GM23338 (cell line): ENCODE data around the gene SPATS2. TPM values are rescaled to one million over a fixed set of nuclear protein-coding genes. Genes with fewer than 3 reads are reported as not detected.

Experiments
- ATAC-seq: fragments of 200-7000 bp; cut with Tn5 transposase; 3 replicates; pipeline ENCODE4 v1.9.1; 2020
- DNase-seq: peaks from one replicate; pipeline ENCODE4 v3.0.0-alpha.2; 2015; ENCODE audit warnings: low spot score
- H2AFZ ChIP-seq: fragments of 200-600 bp; sonication (generic); 2 replicates; pipeline ENCODE4 v1.8.0; 2016; ENCODE audit warnings: antibody characterized with exemption, mild to moderate bottlenecking, moderate library complexity
- H3F3A ChIP-seq: fragments of 200-600 bp; sonication (generic); replicated peaks from 2 replicates; pipeline ENCODE4 v1.8.0; 2017; ENCODE audit warnings: antibody characterized with exemption, mixed run types, low read depth
- H3K27ac ChIP-seq: fragments of 200-600 bp; sonication (generic); 2 replicates; pipeline ENCODE4 v1.6.1; 2016; ENCODE audit warnings: low read depth
- H3K27me3 ChIP-seq: fragments of 200-600 bp; sonication (generic); 2 replicates; pipeline ENCODE4 v1.8.0; 2016; ENCODE audit warnings: mild to moderate bottlenecking, mixed run types, moderate library complexity; ENCODE audit not compliant: insufficient read depth
- H3K36me3 ChIP-seq: fragments of 200-600 bp; sonication (generic); 2 replicates; pipeline ENCODE4 v1.8.0; 2016; ENCODE audit warnings: mild to moderate bottlenecking; ENCODE audit not compliant: insufficient read depth
- H3K4me1 ChIP-seq: fragments of 200-600 bp; sonication (generic); 2 replicates; pipeline ENCODE4 v1.8.0; 2016; ENCODE audit warnings: mild to moderate bottlenecking, moderate library complexity; ENCODE audit not compliant: insufficient read depth
- H3K4me2 ChIP-seq: fragments of 200-600 bp; sonication (generic); 2 replicates; pipeline ENCODE4 v1.7.1; 2017; ENCODE audit warnings: mixed run types
- H3K4me3 ChIP-seq: fragments of 200-600 bp; sonication (generic); 2 replicates; pipeline ENCODE4 v1.6.1; 2016; ENCODE audit warnings: mixed run types
- H3K79me2 ChIP-seq: fragments of 200-600 bp; sonication (generic); replicated peaks from 2 replicates; pipeline ENCODE4 v1.8.0; 2017; ENCODE audit warnings: mild to moderate bottlenecking; ENCODE audit not compliant: insufficient read depth
- H3K9me2 ChIP-seq: fragments of 200-600 bp; sonication (generic); 2 replicates; pipeline ENCODE4 v1.8.0; 2017; ENCODE audit not compliant: insufficient read depth
- H4K20me1 ChIP-seq: fragments of 200-600 bp; sonication (generic); replicated peaks from 2 replicates; pipeline ENCODE4 v1.8.0; 2017; ENCODE audit warnings: mild to moderate bottlenecking; ENCODE audit not compliant: insufficient read depth
- H3K27ac Mint-ChIP-seq: 2 replicates; pipeline ENCODE4 v1.8.0; 2020; ENCODE audit warnings: inconsistent platforms, mild to moderate bottlenecking, moderate library complexity, mixed read lengths
- H3K27me3 Mint-ChIP-seq: 3 replicates; pipeline ENCODE4 v1.8.0; 2022; ENCODE audit warnings: low read depth, mild to moderate bottlenecking, moderate library complexity, mixed read lengths, inconsistent platforms; ENCODE audit not compliant: insufficient read depth, poor library complexity
- H3K36me3 Mint-ChIP-seq: 3 replicates; pipeline ENCODE4 v1.8.0; 2021; ENCODE audit warnings: low read depth, mild to moderate bottlenecking, inconsistent platforms, moderate library complexity, mixed read lengths
- H3K4me1 Mint-ChIP-seq: 3 replicates; pipeline ENCODE4 v1.8.0; 2020; ENCODE audit warnings: mild to moderate bottlenecking, inconsistent platforms, mixed read lengths
- H3K4me3 Mint-ChIP-seq: 3 replicates; pipeline ENCODE4 v1.8.0; 2021; ENCODE audit warnings: moderate library complexity, mild to moderate bottlenecking, inconsistent platforms, mixed read lengths
- H3K9me3 Mint-ChIP-seq: 3 replicates; pipeline ENCODE4 v1.8.0; 2020; ENCODE audit warnings: moderate library complexity, mild to moderate bottlenecking, inconsistent platforms, mixed read lengths
- CREB1 ChIP-seq: fragments of 250-450 bp; sonication (Bioruptor Pico); IDR thresholded peaks from 2 replicates; pipeline ENCODE4 v1.5.0; 2020; ENCODE audit warnings: low read depth, mild to moderate bottlenecking, moderate library complexity
- EZH2 ChIP-seq: fragments of 200-600 bp; sonication (generic); IDR thresholded peaks from one replicate; pipeline ENCODE4 v1.8.0; 2017; ENCODE audit warnings: antibody characterized with exemption, mild to moderate bottlenecking, low read depth; ENCODE audit not compliant: unreplicated experiment
- EZH2phosphoT487 ChIP-seq: fragments of 200-600 bp; sonication (generic); IDR thresholded peaks from one replicate; pipeline ENCODE4 v1.8.1; 2018; ENCODE audit warnings: antibody characterized with exemption; ENCODE audit not compliant: unreplicated experiment
- NANOG ChIP-seq: IDR thresholded peaks from 2 replicates; pipeline ENCODE4 v1.6.1; 2016; ENCODE audit warnings: antibody characterized with exemption, borderline replicate concordance
- POLR2AphosphoS5 ChIP-seq: IDR thresholded peaks from 2 replicates; pipeline ENCODE4 v1.6.1; 2016; ENCODE audit warnings: antibody characterized with exemption, low read depth
- STAT1 ChIP-seq: IDR thresholded peaks from one replicate; pipeline ENCODE4 v1.6.1; 2016; ENCODE audit warnings: antibody characterized with exemption; ENCODE audit not compliant: unreplicated experiment
- ZNF114 ChIP-seq: fragments of 250-450 bp; sonication (Bioruptor Pico); IDR thresholded peaks from 2 replicates; pipeline ENCODE4 v1.5.0; 2020; ENCODE audit warnings: mild to moderate bottlenecking, moderate library complexity
- ZNF331 ChIP-seq: fragments of 250-450 bp; sonication (Bioruptor Pico); IDR thresholded peaks from 2 replicates; pipeline ENCODE4 v1.5.0; 2020; ENCODE audit warnings: low read depth, mild to moderate bottlenecking, moderate library complexity
- polyA plus RNA-seq: library from polyadenylated mRNA; unstranded; fragments of >200 nt; fragmentation: Nextera tagmentation; extraction: Ambion mirVana; gene quantifications from 2 replicates; pipeline ENCODE4 v1.2.1, GENCODE V29; 2016
- total RNA-seq: library from RNA; depleted of rRNA; stranded (reverse); fragments of >200 nt; shearing (Covaris generic); gene quantifications from 2 replicates; pipeline ENCODE4 v1.2.3, GENCODE V29; 2014
- TF ChIP-seq, protein P1 (sequence below): IDR thresholded peaks from 2 replicates; pipeline ENCODE4 v1.6.1; 2016; ENCODE audit warnings: antibody characterized with exemption
- TF ChIP-seq, protein P2 (sequence below): IDR thresholded peaks from one replicate; pipeline ENCODE4 v1.6.1; 2018; ENCODE audit warnings: antibody characterized with exemption; ENCODE audit not compliant: unreplicated experiment
- TF ChIP-seq, protein P3 (sequence below), 2 experiments: fragments of 200-600 bp in 1 of 2; sonication (generic) in 1 of 2; conservative IDR thresholded peaks; 2 replicates each; pipeline versions ENCODE4 v1.5.1 to v1.6.1; 2016 to 2017; ENCODE audit warnings: antibody characterized with exemption in 2 of 2, low read depth in 2 of 2, mild to moderate bottlenecking in 2 of 2, moderate library complexity in 1 of 2

Gene SPATS2
- total and polyA plus RNA-seq, 2 experiments from 2014 or later: 20.6 to 61.0 TPM

DNA sequence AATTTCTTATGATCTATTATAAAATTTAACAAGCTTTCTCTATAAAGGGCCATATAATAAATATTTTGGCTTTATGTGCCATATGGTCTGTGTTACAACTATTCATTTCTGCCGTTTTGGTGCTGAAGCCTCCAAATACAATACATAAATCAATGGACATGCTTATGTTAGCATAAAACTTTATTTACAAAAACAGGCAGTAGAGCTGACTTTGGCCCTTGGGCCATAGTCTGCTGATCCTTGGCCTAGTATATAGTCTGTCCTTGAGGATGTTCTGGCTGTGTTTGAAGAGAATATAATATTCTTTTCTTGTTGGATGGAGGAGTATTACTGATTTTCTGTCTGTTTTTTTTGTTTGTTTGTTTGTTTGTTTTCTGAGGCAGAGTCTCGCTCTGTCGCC, 81.6 kb downstream of the SPATS2 start (continued):
- TF ChIP-seq, protein P1, sequence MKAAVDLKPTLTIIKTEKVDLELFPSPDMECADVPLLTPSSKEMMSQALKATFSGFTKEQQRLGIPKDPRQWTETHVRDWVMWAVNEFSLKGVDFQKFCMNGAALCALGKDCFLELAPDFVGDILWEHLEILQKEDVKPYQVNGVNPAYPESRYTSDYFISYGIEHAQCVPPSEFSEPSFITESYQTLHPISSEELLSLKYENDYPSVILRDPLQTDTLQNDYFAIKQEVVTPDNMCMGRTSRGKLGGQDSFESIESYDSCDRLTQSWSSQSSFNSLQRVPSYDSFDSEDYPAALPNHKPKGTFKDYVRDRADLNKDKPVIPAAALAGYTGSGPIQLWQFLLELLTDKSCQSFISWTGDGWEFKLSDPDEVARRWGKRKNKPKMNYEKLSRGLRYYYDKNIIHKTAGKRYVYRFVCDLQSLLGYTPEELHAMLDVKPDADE: no peak
- TF ChIP-seq POLR2AphosphoS5 (no peak), CREB1 (CRISPR knock-in tag) (no peak), STAT1 (no peak), NANOG (no peak)
- TF ChIP-seq, protein P2, sequence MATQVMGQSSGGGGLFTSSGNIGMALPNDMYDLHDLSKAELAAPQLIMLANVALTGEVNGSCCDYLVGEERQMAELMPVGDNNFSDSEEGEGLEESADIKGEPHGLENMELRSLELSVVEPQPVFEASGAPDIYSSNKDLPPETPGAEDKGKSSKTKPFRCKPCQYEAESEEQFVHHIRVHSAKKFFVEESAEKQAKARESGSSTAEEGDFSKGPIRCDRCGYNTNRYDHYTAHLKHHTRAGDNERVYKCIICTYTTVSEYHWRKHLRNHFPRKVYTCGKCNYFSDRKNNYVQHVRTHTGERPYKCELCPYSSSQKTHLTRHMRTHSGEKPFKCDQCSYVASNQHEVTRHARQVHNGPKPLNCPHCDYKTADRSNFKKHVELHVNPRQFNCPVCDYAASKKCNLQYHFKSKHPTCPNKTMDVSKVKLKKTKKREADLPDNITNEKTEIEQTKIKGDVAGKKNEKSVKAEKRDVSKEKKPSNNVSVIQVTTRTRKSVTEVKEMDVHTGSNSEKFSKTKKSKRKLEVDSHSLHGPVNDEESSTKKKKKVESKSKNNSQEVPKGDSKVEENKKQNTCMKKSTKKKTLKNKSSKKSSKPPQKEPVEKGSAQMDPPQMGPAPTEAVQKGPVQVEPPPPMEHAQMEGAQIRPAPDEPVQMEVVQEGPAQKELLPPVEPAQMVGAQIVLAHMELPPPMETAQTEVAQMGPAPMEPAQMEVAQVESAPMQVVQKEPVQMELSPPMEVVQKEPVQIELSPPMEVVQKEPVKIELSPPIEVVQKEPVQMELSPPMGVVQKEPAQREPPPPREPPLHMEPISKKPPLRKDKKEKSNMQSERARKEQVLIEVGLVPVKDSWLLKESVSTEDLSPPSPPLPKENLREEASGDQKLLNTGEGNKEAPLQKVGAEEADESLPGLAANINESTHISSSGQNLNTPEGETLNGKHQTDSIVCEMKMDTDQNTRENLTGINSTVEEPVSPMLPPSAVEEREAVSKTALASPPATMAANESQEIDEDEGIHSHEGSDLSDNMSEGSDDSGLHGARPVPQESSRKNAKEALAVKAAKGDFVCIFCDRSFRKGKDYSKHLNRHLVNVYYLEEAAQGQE: no peak

DNA sequence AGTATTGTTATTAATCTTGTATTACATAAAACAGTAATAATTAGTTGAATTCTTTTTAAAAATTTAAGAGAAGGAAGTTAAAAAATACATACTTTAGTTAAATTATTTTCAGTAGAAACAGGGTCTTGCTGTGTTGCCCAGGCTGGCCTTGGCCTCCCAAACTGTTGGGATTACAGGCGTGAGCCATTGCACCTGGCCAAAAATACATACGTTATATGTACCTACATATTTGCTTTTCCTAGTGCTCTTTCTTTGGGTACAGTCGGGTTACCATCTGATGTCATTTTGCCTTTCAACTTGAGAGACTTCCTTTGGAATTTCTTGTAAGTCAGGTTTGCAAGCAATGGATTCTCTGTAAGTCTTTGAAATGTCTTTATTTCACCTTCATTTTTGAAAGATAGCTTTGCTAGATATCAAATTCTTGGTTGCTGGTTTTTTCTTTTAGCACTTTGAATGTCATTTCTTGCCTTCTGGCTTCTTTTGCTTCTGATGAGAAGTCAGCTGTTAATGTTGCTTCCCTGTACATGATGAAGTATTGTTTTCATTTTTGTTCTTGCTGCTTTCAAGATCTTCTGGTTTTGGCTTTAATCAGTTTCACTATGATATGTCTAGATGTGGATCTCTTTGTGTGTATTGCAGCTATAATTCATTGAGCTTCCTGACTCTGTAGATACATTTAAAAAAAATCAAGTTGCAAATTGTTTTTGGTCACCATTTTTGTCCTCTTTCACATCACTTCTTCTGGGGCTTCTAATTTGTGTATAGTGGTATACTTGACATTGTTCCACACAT, 84.4 kb downstream of the SPATS2 start:
- ATAC-seq (no peak), DNase-seq (no peak)
- Mint-ChIP-seq H3K27me3 (no peaks in the 10 kb centered on the region), H3K9me3 (peaks cover 5% of the 10 kb centered on the region; the same call in 1 of the 3 replicates), H3K36me3 (peaks cover 11% of the 10 kb centered on the region), H3K27ac (no peak overlapping the region), H3K4me1 (peaks cover 4% of the 10 kb centered on the region; the same call in 1 of the 3 replicates), H3K4me3 (no peak overlapping the region)
- Histone ChIP-seq H2AFZ (no peak overlapping the region), H3K36me3 (no peaks in the 10 kb centered on the region), H4K20me1 (peaks cover 6% of the 10 kb centered on the region; the same call in 1 of the 2 replicates), H3K79me2 (no peaks in the 10 kb centered on the region; the same call in 1 of the 2 replicates), H3K4me1 (no peaks in the 10 kb centered on the region), H3F3A (no peaks in the 10 kb centered on the region), H3K27me3 (no peaks in the 10 kb centered on the region), H3K27ac (no peak overlapping the region), H3K4me3 (no peak overlapping the region), H3K4me2 (no peak overlapping the region), H3K9me2 (no peaks in the 10 kb centered on the region)
- TF ChIP-seq, protein P1: no peak
- TF ChIP-seq, protein P2: no peak
- TF ChIP-seq ZNF331 (CRISPR knock-in tag) (no peak), NANOG (no peak), EZH2 (no peak), CREB1 (CRISPR knock-in tag) (no peak), ZNF114 (no peak), EZH2phosphoT487 (no peak), POLR2AphosphoS5 (no peak)
- TF ChIP-seq, protein P3, sequence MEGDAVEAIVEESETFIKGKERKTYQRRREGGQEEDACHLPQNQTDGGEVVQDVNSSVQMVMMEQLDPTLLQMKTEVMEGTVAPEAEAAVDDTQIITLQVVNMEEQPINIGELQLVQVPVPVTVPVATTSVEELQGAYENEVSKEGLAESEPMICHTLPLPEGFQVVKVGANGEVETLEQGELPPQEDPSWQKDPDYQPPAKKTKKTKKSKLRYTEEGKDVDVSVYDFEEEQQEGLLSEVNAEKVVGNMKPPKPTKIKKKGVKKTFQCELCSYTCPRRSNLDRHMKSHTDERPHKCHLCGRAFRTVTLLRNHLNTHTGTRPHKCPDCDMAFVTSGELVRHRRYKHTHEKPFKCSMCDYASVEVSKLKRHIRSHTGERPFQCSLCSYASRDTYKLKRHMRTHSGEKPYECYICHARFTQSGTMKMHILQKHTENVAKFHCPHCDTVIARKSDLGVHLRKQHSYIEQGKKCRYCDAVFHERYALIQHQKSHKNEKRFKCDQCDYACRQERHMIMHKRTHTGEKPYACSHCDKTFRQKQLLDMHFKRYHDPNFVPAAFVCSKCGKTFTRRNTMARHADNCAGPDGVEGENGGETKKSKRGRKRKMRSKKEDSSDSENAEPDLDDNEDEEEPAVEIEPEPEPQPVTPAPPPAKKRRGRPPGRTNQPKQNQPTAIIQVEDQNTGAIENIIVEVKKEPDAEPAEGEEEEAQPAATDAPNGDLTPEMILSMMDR (conservative IDR thresholded peaks at IDR 0.05; ENCODE audit: low read depth in 2 of 2): no peak
